Gastroesophageal sphincter (tissue), 4 donors: ENCODE measurements around the gene PDZRN4. TPM values are rescaled to one million over a fixed set of nuclear protein-coding genes. Genes with fewer than 3 reads are reported as not detected.

Source experiments
- ATAC-seq: fragments of 150-250 bp; one replicate; pipeline ENCODE4 v1.9.1; 2016; ENCODE audit warnings: mild to moderate bottlenecking, moderate library complexity
- H3K27ac ChIP-seq, 4 donors: fragments of 200-600 bp; sonication (generic) in 3 of 4; 1 replicate in 3 of 4; 2 replicates in 1 of 4; pipeline ENCODE4 v1.5.1; 2016 to 2019
- H3K27me3 ChIP-seq: fragments of 200-600 bp; sonication (generic); one replicate; pipeline ENCODE4 v1.5.1; 2019
- H3K36me3 ChIP-seq, 2 donors: fragments of 200-600 bp; sonication (generic); one replicate each; pipeline ENCODE4 v1.5.1; 2019; ENCODE audit warnings: control low read depth in 1 of 2
- H3K4me1 ChIP-seq, 3 donors: fragments of 200-600 bp; sonication (generic); 1 replicate in 2 of 3; 2 replicates in 1 of 3; pipeline ENCODE4 v1.5.1; 2016 to 2019; ENCODE audit warnings: control low read depth in 2 of 3
- H3K4me3 ChIP-seq, 2 donors: fragments of 200-600 bp; sonication (generic); one replicate each; pipeline ENCODE4 v1.5.1; 2019; ENCODE audit warnings: mild to moderate bottlenecking in 1 of 2, moderate library complexity in 1 of 2
- H3K9me3 ChIP-seq, 3 donors: fragments of 200-600 bp; sonication (generic); one replicate each; pipeline ENCODE4 v1.5.1; 2017 to 2019; ENCODE audit warnings: control low read depth in 2 of 3
- EP300 ChIP-seq: sonication (generic); formaldehyde crosslinking; IDR thresholded peaks from one replicate; pipeline ENCODE4 v1.6.1; 2017; ENCODE audit warnings: antibody characterized with exemption, mild to moderate bottlenecking
- POLR2A ChIP-seq, 2 donors: fragments of 450-650 bp; IDR thresholded peaks; one replicate each; pipeline ENCODE4 v1.6.1; 2017; ENCODE audit warnings: antibody characterized with exemption in 2 of 2, mild to moderate bottlenecking in 2 of 2, moderate library complexity in 1 of 2
- POLR2AphosphoS5 ChIP-seq: sonication (generic); formaldehyde crosslinking; IDR thresholded peaks from one replicate; pipeline ENCODE4 v1.6.1; 2017; ENCODE audit warnings: antibody characterized with exemption
- WGBS, 2 donors: methylation state at CpG; one replicate each; pipeline ENCODE4 v1.1.5; 2018; ENCODE audit warnings: low coverage in 1 of 2; 5-methylcytosine and 5-hydroxymethylcytosine counted together
- total RNA-seq, 4 donors: library from RNA; depleted of rRNA; stranded (reverse); fragments of >200 nt; gene quantifications; one replicate each; pipeline ENCODE4 v1.1.0, GENCODE V29; 2016
- TF ChIP-seq, protein P1 (sequence below), 4 experiments: fragments of 200-600 bp in 2 of 4; fragments of 450-650 bp in 2 of 4; sonication (generic) in 1 of 4; IDR thresholded peaks; one replicate each; pipeline ENCODE4 v1.5.1; 2017 to 2019; ENCODE audit warnings: antibody characterized with exemption in 4 of 4, mild to moderate bottlenecking in 2 of 4, moderate library complexity in 2 of 4

Gene PDZRN4
- total RNA-seq, 4 donors from 2014 or later: 32.0 to 87.8 (median 50.8) TPM

DNA sequence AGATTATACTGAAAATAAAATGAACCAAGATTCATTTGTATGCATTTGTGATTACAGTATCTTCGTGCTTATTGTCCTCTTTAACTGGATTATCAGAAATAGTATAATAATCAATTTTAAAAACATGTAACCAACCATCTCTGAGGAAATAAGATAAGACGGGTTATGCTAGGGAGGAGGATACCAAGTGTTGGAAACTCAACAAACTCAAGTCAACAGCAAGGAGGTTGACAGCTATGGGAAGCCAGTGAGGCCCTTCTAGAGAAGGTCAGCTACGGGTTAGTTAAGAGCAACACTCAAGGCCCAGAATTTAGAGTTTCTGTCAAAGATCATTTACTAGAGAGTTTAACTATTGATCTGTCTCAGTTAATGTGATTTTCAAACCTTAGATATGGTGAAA is 137.2 kb downstream of the PDZRN4 start:
- H3K4me1 ChIP-seq: no peaks in the 10 kb centered on the region
- no peak for ATAC-seq
- no peak for TF ChIP-seq POLR2AphosphoS5
- no peak for TF ChIP-seq POLR2A (IDR thresholded peaks at IDR 0.05)
- TF ChIP-seq EP300: no peak
- TF ChIP-seq, protein P1, sequence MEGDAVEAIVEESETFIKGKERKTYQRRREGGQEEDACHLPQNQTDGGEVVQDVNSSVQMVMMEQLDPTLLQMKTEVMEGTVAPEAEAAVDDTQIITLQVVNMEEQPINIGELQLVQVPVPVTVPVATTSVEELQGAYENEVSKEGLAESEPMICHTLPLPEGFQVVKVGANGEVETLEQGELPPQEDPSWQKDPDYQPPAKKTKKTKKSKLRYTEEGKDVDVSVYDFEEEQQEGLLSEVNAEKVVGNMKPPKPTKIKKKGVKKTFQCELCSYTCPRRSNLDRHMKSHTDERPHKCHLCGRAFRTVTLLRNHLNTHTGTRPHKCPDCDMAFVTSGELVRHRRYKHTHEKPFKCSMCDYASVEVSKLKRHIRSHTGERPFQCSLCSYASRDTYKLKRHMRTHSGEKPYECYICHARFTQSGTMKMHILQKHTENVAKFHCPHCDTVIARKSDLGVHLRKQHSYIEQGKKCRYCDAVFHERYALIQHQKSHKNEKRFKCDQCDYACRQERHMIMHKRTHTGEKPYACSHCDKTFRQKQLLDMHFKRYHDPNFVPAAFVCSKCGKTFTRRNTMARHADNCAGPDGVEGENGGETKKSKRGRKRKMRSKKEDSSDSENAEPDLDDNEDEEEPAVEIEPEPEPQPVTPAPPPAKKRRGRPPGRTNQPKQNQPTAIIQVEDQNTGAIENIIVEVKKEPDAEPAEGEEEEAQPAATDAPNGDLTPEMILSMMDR (IDR thresholded peaks at IDR 0.05): no peak
- H3K27me3 ChIP-seq: no peaks in the 10 kb centered on the region
- H3K36me3 ChIP-seq: no peaks in the 10 kb centered on the region
- no peak overlapping the region for H3K4me3 ChIP-seq
- 93 to 97% methylated on average over 3 of the region's 3 CpGs for WGBS, 2 donors
- H3K27ac ChIP-seq: no peak overlapping the region
- H3K9me3 ChIP-seq: no peaks in the 10 kb centered on the region

DNA sequence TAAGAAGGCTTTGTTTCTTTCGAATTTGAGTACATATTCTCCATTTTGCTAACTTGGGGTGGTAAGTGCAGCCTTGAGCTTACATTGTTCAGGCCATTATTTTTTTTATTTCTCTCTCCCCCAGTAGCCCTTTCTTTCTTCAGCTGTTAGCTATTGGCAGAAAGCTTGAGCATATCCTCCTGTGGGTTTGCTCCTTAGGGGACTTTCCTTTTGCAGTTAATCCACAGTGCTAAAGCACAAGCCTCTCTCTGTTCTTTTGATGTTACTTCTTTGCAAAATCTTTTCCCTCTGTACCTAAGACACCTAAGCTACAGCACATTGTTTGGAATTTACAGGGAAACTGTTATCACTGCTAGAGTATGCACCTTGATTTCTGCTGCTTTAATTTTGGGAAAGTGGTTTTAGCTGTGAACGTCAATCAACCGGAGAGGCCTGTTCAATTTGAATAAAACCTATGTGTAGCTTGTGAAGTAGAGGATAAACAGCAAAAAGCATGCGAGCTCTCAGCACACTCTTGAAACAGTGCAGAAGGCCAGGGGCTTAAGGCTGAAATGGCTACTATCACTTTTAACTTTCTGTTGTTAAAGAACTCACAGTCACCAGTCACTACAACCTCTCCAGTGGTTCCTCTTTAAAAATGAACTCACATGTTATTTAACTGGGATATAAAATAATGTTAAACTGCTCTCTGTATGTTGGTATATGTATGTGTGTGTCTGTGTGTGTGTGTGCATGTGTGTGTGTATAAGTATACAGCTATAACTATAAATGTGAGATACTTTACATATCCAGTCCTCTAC is 139.2 kb downstream of the PDZRN4 start:
- Histone ChIP-seq H3K27ac (no peak overlapping the region), H3K36me3 (no peaks in the 10 kb centered on the region), H3K27me3 (no peaks in the 10 kb centered on the region), H3K4me3 (no peak overlapping the region), H3K9me3 (no peaks in the 10 kb centered on the region), H3K4me1 (no peaks in the 10 kb centered on the region)
- ATAC-seq: no peak
- 57 to 74% methylated on average over 4 of the region's 4 CpGs for WGBS, 2 donors
- TF ChIP-seq EP300 (no peak), POLR2A (IDR thresholded peaks at IDR 0.05) (no peak)
- TF ChIP-seq, protein P1 (IDR thresholded peaks at IDR 0.05): no peak

DNA sequence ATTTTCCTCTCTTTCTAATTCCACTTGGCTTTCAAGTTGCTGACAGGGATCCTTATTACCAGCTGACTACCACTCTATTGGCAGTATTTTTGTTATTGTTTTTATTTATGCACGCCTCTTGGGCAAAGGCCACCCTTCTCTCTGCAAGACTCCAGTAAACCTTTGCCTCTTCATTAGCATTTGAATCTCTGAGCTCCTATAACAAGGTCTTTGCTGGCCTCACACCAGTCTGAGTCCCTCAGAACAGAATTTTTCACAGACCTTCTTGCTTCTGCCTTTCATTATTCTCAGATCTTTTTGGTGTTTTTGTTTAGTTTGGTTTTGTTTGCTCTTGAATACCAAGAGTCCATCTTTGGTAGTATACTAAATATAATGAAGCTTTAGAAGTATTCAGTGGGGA is 145.9 kb downstream of the PDZRN4 start:
- Histone ChIP-seq H3K9me3 (no peaks in the 10 kb centered on the region), H3K27me3 (no peaks in the 10 kb centered on the region), H3K27ac (no peak overlapping the region), H3K4me1 (no peaks in the 10 kb centered on the region), H3K4me3 (no peak overlapping the region), H3K36me3 (no peaks in the 10 kb centered on the region)
- WGBS, 2 donors: 89% methylated on average over 1 of the region's 1 CpG; no CpG with 5 or more reads in 1 of the 2 donors
- TF ChIP-seq, protein P1 (IDR thresholded peaks at IDR 0.05): no peak
- TF ChIP-seq POLR2AphosphoS5 (no peak), EP300 (no peak), POLR2A (IDR thresholded peaks at IDR 0.05) (no peak)
- ATAC-seq: no peak

DNA sequence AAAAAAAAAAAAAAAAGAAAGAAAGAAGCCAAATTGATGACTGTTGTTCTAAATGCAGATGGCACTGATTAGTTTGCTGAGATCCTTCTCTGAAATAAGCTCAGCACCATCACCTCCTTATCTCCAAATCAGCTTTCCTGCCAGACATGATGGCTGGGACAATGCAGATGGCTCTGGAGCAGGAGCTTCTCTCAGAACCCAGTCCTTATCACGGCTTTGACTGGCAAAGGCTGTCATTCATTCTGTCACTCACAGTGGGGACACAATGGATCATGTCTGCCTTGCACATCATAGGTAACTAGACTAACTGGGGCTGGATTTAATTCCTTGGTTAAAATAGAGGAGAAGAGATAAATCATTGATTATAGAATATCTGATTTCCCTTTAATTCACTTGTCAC is 146.3 kb downstream of the PDZRN4 start:
- H3K9me3 ChIP-seq: no peaks in the 10 kb centered on the region
- H3K36me3 ChIP-seq: no peaks in the 10 kb centered on the region
- no peaks in the 10 kb centered on the region for H3K27me3 ChIP-seq
- H3K27ac ChIP-seq: no peak overlapping the region
- H3K4me3 ChIP-seq: no peak overlapping the region
- no peaks in the 10 kb centered on the region for H3K4me1 ChIP-seq
- 50% methylated on average over 1 of the region's 1 CpG for WGBS, 2 donors
- no peak for ATAC-seq
- TF ChIP-seq, protein P1 (IDR thresholded peaks at IDR 0.05): no peak
- no peak for TF ChIP-seq EP300
- no peak for TF ChIP-seq POLR2A (IDR thresholded peaks at IDR 0.05)
- no peak for TF ChIP-seq POLR2AphosphoS5

DNA sequence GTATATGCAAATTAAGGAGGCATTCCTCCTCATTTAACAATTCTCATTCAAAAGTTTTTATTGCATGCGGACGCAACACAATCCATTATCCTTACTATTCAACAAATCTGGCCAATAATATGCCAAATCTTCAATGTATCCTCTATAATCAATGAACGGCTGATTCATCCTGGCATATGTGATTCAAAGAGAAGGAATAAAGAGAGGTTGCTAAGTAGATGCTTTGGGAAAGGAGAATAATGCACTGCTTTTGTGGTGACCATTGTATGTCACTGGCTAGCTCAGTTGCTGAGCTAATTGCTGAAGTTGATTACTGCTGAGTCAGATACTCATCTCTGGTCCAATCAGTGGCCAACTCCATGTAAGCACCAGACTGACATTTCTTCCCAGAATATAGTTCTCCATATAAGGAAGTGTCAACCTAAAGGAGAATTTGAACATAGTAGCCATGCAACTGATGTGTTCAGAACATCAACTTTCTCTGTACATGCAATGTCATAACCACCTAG is 148.0 kb downstream of the PDZRN4 start:
- Histone ChIP-seq H3K9me3 (no peaks in the 10 kb centered on the region), H3K4me3 (no peak overlapping the region), H3K36me3 (no peaks in the 10 kb centered on the region), H3K4me1 (no peaks in the 10 kb centered on the region), H3K27me3 (no peaks in the 10 kb centered on the region), H3K27ac (no peak overlapping the region)
- 64 to 70% methylated on average over 3 of the region's 3 CpGs for WGBS, 2 donors
- TF ChIP-seq EP300: no peak
- TF ChIP-seq, protein P1 (IDR thresholded peaks at IDR 0.05): no peak
- TF ChIP-seq POLR2A (IDR thresholded peaks at IDR 0.05): no peak
- no peak for TF ChIP-seq POLR2AphosphoS5
- no peak for ATAC-seq
